Measurements from ENCODE around the gene PRKAG3. TPM values are rescaled to one million over a fixed set of nuclear protein-coding genes. Genes with fewer than 3 reads are reported as not detected.
A peak's percentile ranks its signal among the peaks of the same experiment; 100 is the strongest.

Gene PRKAG3
- polyA plus RNA-seq, 4 donors, result 0.05 TPM; not detected in 3

- no peak for DNase-seq (ENCODE audit: low read depth in 4 of 4, low spot score in 3 of 4)
These were observed 33.8 kb upstream of the PRKAG3 start for GRCh38 chr2:218865396-218865795.

- no peak for DNase-seq (ENCODE audit: low read depth in 4 of 4, low spot score in 3 of 4)
These were observed 31.5 kb upstream of the PRKAG3 start for GRCh38 chr2:218863021-218863520.

GRCh38 chr2:218861645-218862318 is 30.2 kb upstream of the PRKAG3 start:
- no peak for DNase-seq (ENCODE audit: low read depth in 4 of 4, low spot score in 3 of 4)

DNA sequence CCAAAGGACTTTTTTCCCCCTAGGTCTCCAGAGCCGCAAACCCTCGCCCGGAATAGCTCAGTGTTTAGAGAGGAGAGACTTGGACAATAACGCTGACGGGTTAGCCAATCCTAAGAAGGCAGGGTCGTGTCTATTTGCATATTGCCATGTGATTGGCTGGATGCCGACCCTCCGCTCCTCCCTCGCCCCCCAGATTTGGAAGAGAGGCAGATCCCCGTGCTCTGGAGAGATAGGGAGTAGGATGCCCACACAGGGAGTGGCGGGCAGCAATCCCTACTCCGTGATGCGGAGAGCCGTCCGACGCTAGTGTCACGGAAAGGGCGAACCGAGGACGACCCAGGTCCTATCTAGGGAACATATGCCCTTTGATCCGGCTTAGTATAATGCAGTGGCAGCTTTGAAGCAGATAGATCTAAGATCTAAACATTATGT is 29.4 kb upstream of the PRKAG3 start:
- peak in 3 of 4 donors; percentile 55 to 75 (median 67) for DNase-seq (ENCODE audit: low read depth in 4 of 4, low spot score in 3 of 4)

DNA sequence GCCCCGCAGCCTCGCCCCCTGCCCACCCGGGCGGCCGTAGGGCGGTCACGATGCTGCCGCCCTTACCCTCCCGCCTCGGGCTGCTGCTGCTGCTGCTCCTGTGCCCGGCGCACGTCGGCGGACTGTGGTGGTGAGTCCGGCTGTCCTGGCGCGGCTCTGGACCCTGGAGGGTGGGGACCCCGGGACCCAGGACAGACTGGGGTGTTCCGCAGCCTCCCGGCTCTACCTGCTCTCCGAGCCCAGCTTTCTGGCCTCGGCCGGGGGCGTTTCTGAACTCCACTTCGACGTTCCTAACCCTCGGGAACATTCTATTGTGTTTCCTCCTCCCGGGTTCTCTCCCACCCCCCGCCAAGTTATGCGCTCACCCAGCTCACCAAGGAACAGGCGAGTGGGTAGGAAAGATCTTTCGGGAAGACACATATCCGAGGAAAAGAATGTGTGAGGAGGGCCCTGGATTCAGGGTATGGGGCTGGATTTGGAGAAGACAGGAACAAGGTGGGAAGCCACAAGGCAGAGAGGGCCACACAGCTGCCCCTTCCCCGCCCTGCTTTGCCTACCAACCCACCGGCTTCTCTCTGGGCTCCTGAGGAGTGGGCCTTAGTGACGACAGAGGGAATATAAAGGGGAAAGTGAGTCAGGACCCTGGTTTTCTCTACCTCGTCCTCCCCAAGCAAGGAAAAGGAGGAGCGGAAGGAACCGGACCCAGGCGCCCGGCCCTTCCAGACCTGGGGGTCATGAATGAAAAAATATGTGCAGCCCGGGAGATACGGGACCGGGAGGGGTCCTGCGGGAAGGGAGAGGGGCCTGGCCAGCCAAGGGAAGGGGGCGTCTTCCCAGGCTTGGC is 28.6 kb upstream of the PRKAG3 start:
- no peak for DNase-seq (ENCODE audit: low read depth in 4 of 4, low spot score in 3 of 4)

DNA sequence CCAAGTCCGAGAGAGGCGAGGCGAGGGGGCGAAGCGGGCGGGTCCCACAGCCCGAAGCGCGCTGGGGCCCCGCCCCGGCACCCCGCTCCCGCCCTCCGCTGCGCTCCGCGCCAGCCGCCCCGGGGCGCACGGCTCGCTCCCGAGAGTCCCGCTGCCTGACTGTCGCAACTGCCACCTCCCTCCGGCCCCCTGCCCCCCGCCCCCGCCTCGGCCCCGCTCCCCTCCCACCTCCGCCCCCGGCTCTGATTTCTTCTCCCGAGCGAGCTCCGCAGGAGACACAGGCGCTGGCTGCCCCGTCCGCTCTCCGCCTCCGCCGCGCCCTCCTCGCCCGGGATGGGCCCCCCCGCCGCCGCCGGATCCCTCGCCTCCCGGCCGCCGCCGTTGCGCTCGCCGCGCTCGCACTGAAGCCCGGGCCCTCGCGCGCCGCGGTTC is 28.0 kb upstream of the PRKAG3 start, which contains the start of gene WNT6:
Gene WNT6, plus strand, starts transcription at position 250 of the 432 bp plus-strand sequence. CDS start 233 bp downstream, outside the sequence.
- no peak for DNase-seq (ENCODE audit: low read depth in 4 of 4, low spot score in 3 of 4)

DNA sequence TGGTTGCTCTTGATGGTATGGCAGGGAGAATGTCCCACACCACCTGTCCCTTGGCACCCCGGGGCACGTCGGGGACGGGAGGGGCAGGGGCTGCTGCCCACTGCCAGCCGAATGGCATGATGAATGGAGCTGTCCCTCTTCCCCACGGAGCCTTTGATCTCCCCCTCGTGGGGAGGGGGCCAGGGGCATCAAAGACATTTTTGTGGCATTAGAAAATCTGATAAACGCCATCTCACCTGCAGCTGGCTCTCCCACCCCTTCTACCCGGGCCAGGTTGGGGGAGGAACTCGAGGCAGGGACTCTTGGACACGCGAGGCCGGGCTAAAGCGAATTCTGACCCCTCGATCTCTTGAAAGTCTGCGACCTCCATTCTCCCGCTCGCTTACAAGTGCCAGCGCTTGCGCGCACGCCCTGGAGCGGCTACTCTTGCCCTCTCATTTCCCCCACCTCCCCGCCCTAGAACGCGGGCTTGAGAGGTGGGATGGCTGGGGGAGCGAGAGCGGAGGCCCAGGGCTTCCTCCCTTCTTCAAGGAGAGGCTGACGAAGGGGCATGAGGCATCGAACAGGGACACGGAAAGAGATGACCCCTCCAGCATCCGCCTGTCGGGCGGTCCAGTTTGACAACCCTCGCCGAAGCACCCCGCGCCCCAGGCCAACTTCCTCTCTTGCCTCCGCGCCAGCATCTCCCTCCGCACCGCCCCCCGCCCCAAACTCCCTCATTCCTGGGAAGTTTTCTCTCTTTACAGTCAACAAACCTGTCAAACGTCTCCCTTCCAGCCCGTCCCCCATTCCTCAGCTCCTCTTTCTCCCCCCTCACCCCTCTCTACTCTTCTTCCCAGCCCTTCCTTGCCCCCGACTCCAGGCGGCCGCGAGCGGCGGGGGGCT is 27.3 kb upstream of the PRKAG3 start:
- DNase-seq (ENCODE audit: low read depth in 4 of 4, low spot score in 3 of 4), result no peak

GRCh38 chr2:218858138-218858445 is 26.5 kb upstream of the PRKAG3 start:
- no peak for DNase-seq (ENCODE audit: low read depth in 4 of 4, low spot score in 3 of 4)

DNA sequence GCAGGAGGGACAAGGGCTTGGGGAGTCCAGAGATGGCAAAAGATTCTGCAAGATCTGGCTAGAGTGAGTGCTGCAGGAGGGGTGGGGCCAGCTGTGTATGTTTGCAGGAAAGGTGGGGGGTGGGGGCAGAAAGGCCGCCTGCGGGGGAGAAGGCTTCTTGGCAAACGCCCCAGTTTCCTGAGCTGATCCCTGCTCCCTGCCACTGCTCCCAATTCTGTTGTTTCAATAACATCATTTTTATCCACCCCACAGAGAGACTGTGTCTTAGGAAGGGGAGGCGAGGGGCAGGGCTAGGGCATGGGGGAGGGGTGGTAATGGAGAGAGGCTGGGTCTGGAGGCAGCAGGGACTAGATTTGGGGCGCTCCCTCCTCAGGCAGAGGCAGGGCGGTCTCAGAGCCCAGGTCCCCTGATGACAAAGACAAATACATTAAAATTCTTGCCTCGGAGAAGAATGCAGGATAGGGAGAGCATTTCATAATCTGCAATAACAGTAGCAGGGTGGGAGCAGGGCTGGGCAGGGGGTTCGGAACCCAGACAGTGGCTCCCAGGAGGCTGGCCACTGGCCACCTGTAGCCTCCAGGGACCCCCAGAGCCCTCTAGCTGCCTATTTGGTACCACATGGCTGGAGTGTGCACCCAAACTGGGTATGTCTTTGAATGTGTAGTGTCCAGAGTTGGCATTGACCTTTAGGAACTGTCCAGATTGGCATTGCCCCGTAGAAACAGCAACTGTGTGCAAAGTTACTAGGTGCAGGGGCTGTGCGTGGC is 26.0 kb upstream of the PRKAG3 start:
- no peak for DNase-seq (ENCODE audit: low read depth in 4 of 4, low spot score in 3 of 4)

GRCh38 chr2:218856896-218857243 is 25.3 kb upstream of the PRKAG3 start:
- DNase-seq (ENCODE audit: low read depth in 4 of 4, low spot score in 3 of 4), result no peak

- DNase-seq (ENCODE audit: low read depth in 4 of 4, low spot score in 3 of 4), result no peak
These were observed 24.7 kb upstream of the PRKAG3 start for GRCh38 chr2:218856167-218856895.

DNA sequence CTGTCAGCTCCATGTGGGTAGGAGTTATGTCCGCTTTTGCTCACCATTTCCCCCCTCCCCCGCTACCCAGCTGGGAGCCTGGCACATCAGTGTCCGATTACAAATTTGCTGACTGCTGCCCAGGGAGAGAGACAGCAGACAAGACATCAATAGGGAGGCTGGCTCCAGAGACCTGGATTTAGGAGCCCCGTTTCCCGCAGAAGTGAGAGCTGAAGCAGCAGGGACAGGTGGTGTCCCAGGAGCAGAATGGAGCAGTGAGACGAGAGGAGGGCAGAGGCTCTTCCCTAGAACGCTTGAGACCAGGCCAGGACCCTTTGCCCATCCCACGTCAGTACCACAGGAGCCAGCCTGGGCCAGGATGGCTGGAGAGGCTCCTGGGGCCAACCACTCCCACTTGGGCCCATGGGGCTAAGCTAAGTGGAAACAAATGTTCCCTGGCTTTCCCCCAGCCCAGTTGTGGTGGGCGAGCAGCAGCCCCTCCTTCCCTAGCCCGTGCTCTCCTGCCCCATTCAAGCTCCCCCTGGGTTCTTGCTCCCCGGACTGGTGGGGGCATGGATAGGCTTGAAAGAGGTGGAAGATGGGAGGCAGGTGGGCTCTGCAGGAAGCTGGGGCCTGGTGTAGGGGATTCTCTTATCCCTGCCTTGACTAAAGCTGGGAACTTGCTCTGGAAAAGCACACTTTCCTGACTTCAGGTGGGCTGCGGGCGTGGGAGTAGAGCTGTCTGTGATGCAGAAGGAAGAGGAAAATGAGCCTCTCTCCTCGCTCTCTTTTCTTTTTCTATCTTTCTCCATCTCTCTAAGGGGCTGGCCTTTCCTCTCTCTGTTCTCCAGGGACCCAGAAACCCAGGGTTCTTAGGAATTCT is 23.9 kb upstream of the PRKAG3 start:
- no peak for DNase-seq (ENCODE audit: low read depth in 4 of 4, low spot score in 3 of 4)

DNA sequence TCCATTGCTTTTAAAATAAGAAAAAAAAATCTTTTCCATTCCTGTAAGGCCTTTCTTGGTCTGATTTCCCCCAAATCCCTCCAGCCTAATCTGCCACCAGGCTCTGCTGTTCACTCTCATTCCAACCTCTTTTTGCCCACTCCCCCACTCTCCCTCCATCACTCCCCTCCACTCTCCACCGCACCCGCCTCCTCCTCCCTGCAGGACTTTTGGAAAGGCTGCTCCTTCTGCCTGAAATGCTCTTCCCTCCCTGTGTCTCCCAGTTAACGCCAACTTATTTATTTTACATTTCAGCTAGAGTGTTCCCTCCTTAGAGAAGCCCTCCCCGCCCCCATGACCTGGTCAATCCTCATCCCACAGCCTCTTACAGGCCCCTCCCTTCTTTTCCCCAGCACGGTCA is 23.3 kb upstream of the PRKAG3 start:
- no peak for DNase-seq (ENCODE audit: low read depth in 4 of 4, low spot score in 3 of 4)

GRCh38 chr2:218853766-218854165 is 22.2 kb upstream of the PRKAG3 start:
- DNase-seq (ENCODE audit: low read depth in 4 of 4, low spot score in 3 of 4), result no peak

DNA sequence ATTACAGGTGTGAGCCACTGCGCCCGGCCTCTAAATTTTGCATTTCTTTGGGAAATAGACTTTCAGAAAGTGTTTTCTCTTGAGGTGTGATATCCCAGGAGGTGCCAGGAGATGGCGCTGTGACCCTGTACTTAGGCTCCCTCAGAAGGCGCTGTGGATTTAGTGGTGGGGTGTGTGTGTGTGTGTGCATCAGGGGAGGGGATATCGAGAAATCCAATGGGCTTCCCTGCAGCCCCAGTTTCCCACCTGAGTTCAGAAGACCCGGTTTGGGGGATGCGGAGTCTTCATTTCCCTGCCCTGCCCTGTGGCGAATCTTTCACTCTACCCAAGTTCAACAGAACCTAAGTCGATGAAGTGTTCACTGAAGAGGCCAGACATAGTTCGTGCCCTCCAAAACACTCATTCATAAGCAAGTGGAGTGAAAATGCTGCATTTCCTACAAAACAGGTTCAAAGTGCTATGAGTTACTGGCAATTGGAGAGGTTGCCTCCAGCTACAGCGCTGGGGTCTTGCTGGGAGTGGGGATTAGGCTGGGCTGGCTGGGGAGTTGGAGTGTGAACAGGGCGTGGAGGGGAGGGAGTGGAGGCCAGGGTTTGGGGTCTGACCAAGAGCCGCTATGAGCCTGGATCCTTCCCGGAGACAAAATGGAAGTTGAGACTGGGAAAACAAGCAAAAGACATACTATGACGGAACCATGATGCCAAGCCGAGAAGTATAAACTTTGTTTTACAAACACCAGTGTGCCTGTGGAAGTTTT is 21.5 kb upstream of the PRKAG3 start:
- DNase-seq (ENCODE audit: low read depth in 4 of 4, low spot score in 3 of 4), result no peak

DNA sequence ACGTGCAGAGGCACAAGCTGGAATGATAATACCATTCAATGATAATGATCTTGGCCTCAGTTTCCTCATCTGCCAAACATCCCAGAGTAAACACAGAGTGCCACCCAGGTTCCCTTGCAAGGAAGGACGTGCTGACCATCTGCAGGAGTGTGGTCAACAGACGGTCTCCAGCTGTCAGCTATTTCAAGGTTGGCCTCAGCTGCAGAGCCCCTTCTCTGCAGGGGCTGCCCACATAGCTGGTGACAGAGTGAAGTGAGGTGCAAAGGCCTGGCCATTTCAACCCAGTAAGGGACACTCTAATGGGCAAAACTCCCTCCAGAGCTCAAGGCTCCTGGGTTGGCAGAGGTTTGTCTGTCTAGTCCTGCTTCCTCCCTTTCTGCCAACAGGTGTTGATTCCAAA is 19.7 kb upstream of the PRKAG3 start:
- DNase-seq (ENCODE audit: low read depth in 4 of 4, low spot score in 3 of 4), result no peak

GRCh38 chr2:218850796-218851195 is 19.2 kb upstream of the PRKAG3 start:
- no peak for DNase-seq (ENCODE audit: low read depth in 4 of 4, low spot score in 3 of 4)

- no peak for DNase-seq (ENCODE audit: low read depth in 4 of 4, low spot score in 3 of 4)
These were observed 18.1 kb upstream of the PRKAG3 start for GRCh38 chr2:218849721-218850120.

All from right renal pelvis (tissue), 4 donors.